NCI-H345 treated with DMSO at 0.1 percent for 48 hours (cell line): ENCODE data around the gene ZBTB5.
A peak's percentile ranks its signal among the peaks of the same experiment; 100 is the strongest.

Experiments
- DNase-seq: peaks from one replicate; lab custom pipeline; 2025; ENCODE audit not compliant: unreplicated experiment; lab: John Stamatoyannopoulos, UW

Gene ZBTB5

GRCh38 chr9:37425298-37425752 is 39.9 kb downstream of the ZBTB5 start:
- no peak for DNase-seq

GRCh38 chr9:37424686-37425297 is 40.5 kb downstream of the ZBTB5 start:
- DNase-seq, result no peak

- DNase-seq, result no peak
These were observed 41.0 kb downstream of the ZBTB5 start for GRCh38 chr9:37424204-37424685.

- DNase-seq, result no peak
These were observed 41.7 kb downstream of the ZBTB5 start for GRCh38 chr9:37423508-37423907.

- DNase-seq, result peak; percentile 65
These were observed 42.8 kb downstream of the ZBTB5 start, which contains the start of gene GRHPR for GRCh38 chr9:37422289-37423104. Gene GRHPR, plus strand, starts transcription at chr9:37422696. Its CDS starts 55 bp downstream, at chr9:37422751.

- no peak for DNase-seq
These were observed 43.3 kb downstream of the ZBTB5 start for GRCh38 chr9:37421914-37422288.

GRCh38 chr9:37420271-37421215 is 44.7 kb downstream of the ZBTB5 start:
- no peak for DNase-seq

GRCh38 chr9:37419204-37419603 is 46.0 kb downstream of the ZBTB5 start:
- DNase-seq, result no peak

- no peak for DNase-seq
These were observed 47.2 kb downstream of the ZBTB5 start for GRCh38 chr9:37417857-37418618.

- no peak for DNase-seq
These were observed 47.9 kb downstream of the ZBTB5 start for GRCh38 chr9:37417252-37417803.

- peak; percentile 26 for DNase-seq
These were observed 50.1 kb downstream of the ZBTB5 start for GRCh38 chr9:37415011-37415719.

GRCh38 chr9:37414503-37414943 is 50.7 kb downstream of the ZBTB5 start:
- DNase-seq, result no peak

- no peak for DNase-seq
These were observed 51.9 kb downstream of the ZBTB5 start for GRCh38 chr9:37413311-37413710.

GRCh38 chr9:37412431-37413151 is 52.7 kb downstream of the ZBTB5 start:
- no peak for DNase-seq

GRCh38 chr9:37410969-37411785 is 54.1 kb downstream of the ZBTB5 start:
- no peak for DNase-seq

GRCh38 chr9:37410354-37410861 is 54.8 kb downstream of the ZBTB5 start:
- no peak for DNase-seq

- DNase-seq, result no peak
These were observed 56.1 kb downstream of the ZBTB5 start for GRCh38 chr9:37408933-37409710.
